SW480 (cell line): Measurements from ENCODE around the gene FAM186B.

Experiments used
- DNase-seq: peaks from one replicate; pipeline ENCODE4 v3.0.0-alpha.2; 2016; ENCODE audit warnings: low spot score

Gene FAM186B

GRCh38 chr12:49537752-49538509, 67.5 kb downstream of the FAM186B start:
- no peak for DNase-seq
